ENCODE results near the gene MYL12A.

MYL12A gene

GRCh38 chr18:3225588-3225987 lies 22.0 kb upstream of the MYL12A start:
- no peak for DNase-seq

- DNase-seq: no peak
These were observed 21.6 kb upstream of the MYL12A start for GRCh38 chr18:3226048-3226447.

DNA sequence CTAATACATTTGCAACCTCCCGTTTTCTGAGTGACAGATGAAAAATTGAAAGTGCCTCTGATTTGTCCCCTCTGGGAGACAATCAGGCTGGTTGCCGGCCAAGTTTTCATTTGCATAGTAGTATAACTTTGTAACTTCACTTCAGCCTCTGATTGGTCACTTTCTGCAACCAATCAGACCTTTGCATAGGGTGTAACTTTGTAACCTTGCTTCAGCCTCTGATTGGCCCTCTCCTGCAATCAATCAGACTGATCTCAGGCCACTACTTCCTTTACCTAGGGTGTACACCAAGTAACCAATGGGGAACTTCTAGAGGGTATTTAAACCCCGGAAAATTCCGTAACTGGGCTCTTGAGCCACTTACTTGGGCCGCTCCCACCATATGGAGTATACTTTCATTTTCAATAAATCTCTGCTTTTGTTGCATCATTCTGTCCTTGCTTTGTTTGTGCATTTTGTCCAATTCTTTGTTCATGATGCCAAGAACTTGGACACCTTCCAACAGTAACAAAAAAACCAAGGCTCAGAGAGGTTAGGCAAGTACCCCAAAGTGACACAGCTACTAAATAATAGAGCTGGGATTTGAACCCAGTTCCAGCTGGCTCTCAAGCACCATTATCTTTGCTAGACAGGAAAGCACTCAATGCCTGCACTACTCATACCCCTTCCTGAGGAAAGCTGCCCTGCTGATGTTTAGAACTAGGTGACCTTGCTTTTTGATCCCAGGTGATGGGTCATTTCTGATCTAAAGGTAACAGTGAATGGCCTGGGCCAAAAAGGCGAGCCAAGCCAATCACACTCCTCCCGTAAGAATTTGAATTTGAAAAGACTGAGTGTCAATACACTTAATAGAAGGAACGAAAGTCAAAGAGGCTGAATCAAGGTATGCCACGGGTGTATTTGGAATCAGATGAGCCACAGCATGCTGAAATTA lies 16.9 kb upstream of the MYL12A start:
- no peak for DNase-seq

DNA sequence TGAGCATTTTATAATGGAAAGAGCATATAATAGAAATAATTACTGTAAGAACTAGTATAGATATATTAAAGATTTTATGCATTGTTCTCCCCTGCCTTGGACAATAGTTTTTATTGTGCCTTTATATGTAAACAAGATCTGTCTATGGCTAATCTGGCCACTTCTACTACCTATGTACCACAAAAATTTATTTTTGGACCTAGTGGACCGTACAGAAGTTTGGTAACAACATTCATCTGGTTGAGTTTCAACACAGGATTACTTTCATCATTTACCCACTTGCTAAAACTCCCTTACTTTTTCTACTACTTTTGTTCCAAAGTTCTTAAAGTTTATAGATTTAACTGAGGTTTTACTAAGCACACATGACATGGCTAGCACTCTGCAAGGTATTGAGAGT lies 14.6 kb upstream of the MYL12A start:
- DNase-seq: no peak

DNA sequence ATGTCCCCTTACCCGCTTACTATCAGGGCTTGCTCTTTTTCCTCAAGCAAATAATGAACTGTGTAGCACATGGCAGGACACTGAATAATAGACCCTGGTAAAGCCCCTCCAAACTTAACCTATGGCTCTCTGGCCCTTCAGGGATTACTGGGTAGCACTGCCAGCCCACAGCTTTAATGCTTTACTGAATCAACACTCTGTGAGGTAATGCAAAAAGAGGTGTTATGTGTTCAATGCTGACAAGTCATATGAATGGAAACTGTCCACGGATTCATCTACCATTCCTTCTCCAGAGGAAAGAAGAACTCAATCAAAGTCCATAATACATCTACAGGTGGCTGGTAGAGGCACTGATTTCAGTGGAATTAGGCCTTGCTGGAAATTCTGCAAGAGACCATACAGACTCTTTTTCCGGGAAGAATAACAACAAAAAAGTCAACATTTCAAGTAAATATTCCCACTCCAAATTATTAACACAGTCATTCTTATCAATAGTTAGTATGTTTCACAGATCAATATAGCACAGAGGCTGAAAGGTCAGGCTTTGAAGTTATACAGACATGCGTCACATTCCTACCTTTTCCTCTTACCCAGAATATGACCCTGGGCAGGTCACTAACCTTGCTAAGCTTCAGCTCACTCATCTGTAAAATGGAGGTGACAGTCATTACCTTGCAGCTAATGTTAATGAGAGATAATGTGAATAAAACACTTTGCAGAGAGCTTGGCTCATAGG lies 14.0 kb upstream of the MYL12A start:
- DNase-seq: no peak

DNA sequence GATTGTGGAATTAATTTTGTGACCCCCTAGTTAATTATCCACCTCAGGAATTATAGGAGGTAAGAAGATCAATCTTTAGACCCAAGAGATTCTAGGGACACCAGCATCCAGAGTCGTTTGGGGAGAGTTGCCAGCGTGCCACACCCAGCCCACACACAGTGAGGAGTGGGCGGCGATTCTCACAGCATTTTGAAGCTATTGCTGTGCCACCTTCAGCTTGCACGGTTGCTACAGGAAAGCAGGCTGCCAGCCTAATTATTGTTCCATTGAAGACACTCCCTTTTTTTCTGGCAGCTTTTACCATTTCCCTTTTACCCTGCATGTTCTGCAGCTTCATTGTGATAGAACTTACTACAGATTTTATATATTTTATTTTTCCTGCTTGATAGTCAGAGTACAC lies 13.1 kb upstream of the MYL12A start:
- no peak for DNase-seq

DNA sequence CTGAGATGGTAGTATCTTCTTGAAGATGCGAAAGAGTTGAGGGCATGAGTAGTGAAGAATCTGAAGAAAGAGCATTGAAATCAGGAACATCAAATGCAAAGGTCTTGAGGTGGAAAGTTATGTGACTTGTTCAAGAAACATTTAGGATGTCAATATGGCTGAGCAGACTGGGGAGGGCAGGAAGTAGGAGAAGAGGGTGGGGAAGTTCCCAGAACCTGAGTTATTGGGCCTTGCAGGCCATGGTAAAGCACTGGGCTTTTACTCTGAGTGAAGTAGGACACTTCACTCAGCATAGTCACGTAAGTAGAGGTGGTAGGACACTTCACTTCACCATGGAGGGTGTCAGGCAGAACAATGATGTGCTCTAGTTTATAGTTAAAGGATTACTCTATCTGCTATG lies 11.8 kb upstream of the MYL12A start:
- DNase-seq: no peak

- DNase-seq: no peak
These were observed 11.1 kb upstream of the MYL12A start for GRCh38 chr18:3236470-3236869.

DNA sequence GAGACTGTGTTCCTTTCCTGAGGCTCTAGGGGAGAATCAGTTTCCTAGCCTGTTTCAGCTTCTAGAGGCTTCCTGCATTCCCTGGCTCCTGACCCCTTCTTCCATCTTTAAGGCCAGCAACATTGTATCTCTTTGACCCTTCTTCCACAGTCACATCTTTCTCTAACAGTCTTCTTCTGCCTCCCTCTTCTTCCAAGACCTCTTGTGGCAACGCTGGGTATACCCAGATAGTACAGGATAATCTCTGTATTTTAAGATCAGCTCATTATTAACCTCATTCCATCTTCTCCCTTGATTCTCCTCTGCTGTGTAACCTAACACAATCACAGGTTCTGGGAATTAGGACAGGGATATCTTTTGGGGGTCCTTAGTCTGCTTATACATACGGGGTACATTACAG lies 8.9 kb upstream of the MYL12A start:
- DNase-seq: no peak

DNA sequence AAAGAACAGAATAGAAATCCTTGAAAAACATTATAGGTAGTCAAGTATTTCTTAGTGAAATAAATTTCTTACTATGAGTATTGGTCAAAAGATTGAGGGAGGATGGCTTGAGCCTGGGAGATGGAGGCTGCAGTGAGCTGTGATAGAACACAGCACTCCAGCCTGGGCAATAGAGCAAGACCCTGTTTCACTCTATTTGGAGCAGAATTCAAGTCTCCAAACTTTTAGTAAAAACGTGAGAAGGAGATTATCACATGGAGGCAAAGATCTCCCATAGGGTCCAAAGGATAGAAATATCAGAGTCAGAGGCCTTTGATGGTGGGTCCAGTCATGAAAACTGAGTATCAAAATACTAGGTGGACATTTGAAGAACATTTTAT lies 2.4 kb upstream of the MYL12A start:
- DNase-seq: no peak

DNA sequence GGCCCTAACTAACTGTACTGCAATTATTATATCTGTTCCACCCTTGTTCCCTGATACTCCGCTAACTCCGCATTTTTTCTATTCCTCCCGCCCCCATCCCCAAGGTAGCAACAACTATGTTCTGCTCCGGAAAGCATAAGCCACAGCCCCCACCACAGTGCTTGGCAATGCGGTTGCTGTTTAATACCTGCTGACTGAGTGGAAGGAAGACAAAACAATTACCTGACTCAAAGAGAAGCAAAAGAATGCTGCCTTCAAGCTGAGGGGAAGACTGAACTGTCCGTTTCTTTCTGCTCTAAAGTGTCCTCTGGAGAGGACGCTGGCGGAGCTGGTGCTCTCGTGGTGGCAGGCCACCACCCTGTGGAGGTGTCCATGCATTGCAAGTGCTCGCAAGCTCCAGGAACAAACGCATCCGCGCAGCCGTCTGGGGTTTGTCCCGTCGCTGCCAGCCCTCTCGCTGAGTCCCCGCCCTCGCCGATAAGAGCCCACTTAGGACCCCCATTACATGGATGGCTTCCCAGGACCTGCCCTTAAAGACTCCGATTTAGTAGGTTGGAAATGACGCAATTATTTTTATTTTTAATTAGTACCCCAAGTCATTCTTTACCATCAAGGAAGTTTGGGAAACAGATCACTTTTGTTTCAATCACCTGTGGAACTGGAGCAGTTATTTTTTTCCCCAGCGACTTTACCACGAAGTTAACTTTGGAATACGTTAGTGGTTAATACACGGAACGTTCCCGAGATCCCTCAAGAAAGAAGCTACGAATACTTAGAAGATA lies 1.6 kb upstream of the MYL12A start:
- peak; percentile 83 to 85 for DNase-seq

DNA sequence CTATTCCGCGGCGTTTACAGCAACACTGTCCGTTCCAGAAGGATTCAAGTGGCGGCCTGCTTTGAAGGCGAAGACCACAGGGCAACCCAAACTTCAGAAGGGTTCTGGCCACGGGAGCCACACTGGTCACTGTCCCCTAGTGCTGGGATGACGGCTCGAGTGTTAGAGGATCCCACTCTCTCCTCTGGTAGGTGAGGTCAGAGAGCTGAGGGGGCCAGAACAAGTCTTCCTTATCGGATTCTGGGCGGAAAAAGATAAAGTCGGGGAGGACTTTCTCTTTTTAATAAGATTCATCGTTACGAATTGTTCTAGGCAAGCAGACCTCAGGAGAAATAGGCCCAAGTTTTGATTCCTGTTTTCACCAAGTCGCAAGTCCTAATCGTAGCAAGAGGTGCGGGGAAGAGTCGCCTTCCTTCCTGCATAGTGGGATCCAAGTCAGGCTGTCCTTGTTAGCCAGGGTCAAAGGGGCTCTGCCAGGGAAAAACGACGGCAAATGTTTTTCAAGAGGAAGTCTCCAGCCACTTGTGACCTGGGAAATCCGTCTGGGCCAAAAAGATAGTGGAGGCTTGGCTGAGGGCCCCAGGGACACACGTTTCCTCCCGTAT lies 864 bp upstream of the MYL12A start:
- no peak for DNase-seq

- no peak for DNase-seq
These were observed 559 bp downstream of the MYL12A start for GRCh38 chr18:3248062-3248657.

DNA sequence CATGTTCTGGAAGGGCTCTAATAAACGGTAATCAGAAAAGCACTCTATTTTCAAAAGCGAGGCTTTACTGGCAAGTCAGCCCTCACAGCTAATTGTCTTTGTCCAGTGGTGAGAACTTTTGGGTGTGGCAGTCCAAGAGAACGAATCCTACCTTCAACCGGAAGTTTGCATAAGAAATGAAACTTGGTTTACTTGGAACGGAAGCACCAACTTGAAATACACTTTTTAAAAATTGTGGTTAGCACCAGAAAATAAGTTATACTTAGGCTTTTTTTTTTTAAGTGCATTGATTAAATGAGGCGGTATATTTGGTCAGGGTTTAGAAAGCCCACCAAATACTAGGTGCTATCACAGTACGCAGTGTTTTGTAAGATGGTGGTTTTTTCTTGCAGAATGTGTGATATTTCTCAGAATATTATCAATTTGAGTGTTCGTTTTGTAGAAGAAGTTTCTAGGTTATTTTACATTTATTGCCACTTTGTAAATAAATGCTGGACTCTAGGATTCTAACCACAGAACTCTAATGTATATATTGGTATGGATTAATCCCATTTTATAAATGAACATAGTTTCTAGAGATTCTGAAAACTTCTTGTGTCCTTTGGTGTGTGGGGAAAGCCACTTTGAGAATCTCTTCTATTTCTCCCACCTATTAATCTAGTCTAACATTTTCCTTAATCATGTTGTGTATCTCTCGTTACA lies 1.2 kb downstream of the MYL12A start:
- peak; percentile 51 to 82 for DNase-seq

GRCh38 chr18:3250237-3251107 lies 2.9 kb downstream of the MYL12A start:
- peak in 1 of 2 donors; percentile 43 for DNase-seq

DNA sequence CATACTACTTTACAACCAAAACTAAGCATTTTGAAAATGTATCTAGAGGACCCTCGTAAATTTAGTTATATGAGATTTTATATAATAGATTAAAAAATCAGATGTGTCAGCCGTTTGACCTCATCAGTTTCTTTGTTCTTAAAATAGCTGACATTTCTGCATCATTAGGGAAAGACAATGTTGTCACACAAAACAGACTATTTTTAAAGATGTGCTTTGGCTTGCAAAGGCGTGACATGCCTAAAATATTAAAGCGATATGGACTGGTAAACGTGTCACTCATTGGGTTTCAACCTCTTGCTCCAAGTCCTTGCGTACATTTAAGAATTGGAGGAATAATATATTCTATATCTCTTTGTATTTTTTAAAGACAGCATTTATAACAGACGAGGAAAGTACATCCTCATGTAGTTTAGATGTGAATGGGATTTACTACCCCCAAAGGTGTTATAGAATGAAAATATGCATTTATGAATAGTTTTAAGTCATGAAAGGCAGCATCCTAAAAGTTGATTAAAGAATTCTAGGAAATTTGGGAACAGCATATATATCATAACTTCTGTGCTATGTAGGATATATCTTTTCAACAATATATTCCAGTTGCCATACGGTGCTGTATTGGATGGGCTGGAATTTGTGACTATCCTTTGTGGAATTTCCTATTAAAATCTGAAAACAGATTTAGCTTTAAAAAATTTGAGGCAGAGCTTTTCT lies 3.8 kb downstream of the MYL12A start:
- DNase-seq: no peak

GRCh38 chr18:3251963-3252277 lies 4.3 kb downstream of the MYL12A start:
- no peak for DNase-seq

GRCh38 chr18:3252843-3253242 lies 5.2 kb downstream of the MYL12A start:
- DNase-seq: no peak

DNA sequence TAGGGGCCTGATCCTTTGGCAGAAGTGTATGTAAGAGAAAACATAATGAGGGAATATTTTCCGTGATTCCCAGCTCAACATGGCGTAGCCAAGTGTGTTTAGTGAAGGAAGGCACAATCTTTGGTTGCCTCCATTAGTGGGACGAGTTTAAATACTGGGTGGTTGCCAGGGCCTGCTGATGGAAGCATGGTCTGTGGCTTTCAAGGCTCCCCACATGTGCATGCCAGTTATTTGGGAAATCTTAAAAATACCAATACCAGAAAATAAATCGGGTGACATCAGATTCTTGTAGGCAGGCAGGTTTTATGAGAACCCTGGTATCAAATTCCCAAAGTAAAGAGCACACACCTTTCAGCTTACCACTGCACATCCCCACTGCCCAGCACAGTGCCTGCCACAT lies 7.1 kb downstream of the MYL12A start:
- no peak for DNase-seq

DNA sequence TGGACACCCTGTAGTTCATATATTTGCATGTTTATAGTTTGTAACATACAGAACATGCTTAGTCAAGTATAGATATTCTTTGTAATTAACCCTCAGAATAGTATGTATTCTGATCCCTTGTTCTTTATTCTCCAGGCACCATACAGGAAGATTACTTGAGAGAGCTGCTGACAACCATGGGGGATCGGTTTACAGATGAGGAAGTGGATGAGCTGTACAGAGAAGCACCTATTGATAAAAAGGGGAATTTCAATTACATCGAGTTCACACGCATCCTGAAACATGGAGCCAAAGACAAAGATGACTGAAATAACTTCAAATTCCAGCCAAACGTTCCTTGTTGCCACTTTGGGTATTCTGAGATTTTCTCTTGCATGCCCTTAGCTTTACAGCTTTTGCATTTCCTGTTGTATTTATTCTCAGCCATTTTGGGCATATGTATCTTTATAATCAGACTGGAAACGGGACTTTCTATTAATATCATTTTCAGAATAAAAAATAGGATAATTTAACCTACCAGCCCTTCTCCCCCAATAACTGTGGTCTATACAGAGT lies 8.1 kb downstream of the MYL12A start:
- no peak for DNase-seq

Measured in CD4-positive, alpha-beta T cell treated with Interferon alpha-2 for 1 hour (primary cell).